GM23338 (cell line): ENCODE data around the gene CCNL1. TPM values are rescaled to one million over a fixed set of nuclear protein-coding genes. Genes with fewer than 3 reads are reported as not detected.

Experiments
- ATAC-seq: fragments of 200-7000 bp; cut with Tn5 transposase; 3 replicates; pipeline ENCODE4 v1.9.1; 2020
- DNase-seq: peaks from one replicate; pipeline ENCODE4 v3.0.0-alpha.2; 2015; ENCODE audit warnings: low spot score
- H2AFZ ChIP-seq: fragments of 200-600 bp; sonication (generic); 2 replicates; pipeline ENCODE4 v1.8.0; 2016; ENCODE audit warnings: antibody characterized with exemption, mild to moderate bottlenecking, moderate library complexity
- H3F3A ChIP-seq: fragments of 200-600 bp; sonication (generic); replicated peaks from 2 replicates; pipeline ENCODE4 v1.8.0; 2017; ENCODE audit warnings: antibody characterized with exemption, mixed run types, low read depth
- H3K27ac ChIP-seq: fragments of 200-600 bp; sonication (generic); 2 replicates; pipeline ENCODE4 v1.6.1; 2016; ENCODE audit warnings: low read depth
- H3K27me3 ChIP-seq: fragments of 200-600 bp; sonication (generic); 2 replicates; pipeline ENCODE4 v1.8.0; 2016; ENCODE audit warnings: mild to moderate bottlenecking, mixed run types, moderate library complexity; ENCODE audit not compliant: insufficient read depth
- H3K36me3 ChIP-seq: fragments of 200-600 bp; sonication (generic); 2 replicates; pipeline ENCODE4 v1.8.0; 2016; ENCODE audit warnings: mild to moderate bottlenecking; ENCODE audit not compliant: insufficient read depth
- H3K4me1 ChIP-seq: fragments of 200-600 bp; sonication (generic); 2 replicates; pipeline ENCODE4 v1.8.0; 2016; ENCODE audit warnings: mild to moderate bottlenecking, moderate library complexity; ENCODE audit not compliant: insufficient read depth
- H3K4me2 ChIP-seq: fragments of 200-600 bp; sonication (generic); 2 replicates; pipeline ENCODE4 v1.7.1; 2017; ENCODE audit warnings: mixed run types
- H3K4me3 ChIP-seq: fragments of 200-600 bp; sonication (generic); 2 replicates; pipeline ENCODE4 v1.6.1; 2016; ENCODE audit warnings: mixed run types
- H3K79me2 ChIP-seq: fragments of 200-600 bp; sonication (generic); replicated peaks from 2 replicates; pipeline ENCODE4 v1.8.0; 2017; ENCODE audit warnings: mild to moderate bottlenecking; ENCODE audit not compliant: insufficient read depth
- H3K9me2 ChIP-seq: fragments of 200-600 bp; sonication (generic); 2 replicates; pipeline ENCODE4 v1.8.0; 2017; ENCODE audit not compliant: insufficient read depth
- H4K20me1 ChIP-seq: fragments of 200-600 bp; sonication (generic); replicated peaks from 2 replicates; pipeline ENCODE4 v1.8.0; 2017; ENCODE audit warnings: mild to moderate bottlenecking; ENCODE audit not compliant: insufficient read depth
- H3K27ac Mint-ChIP-seq: 2 replicates; pipeline ENCODE4 v1.8.0; 2020; ENCODE audit warnings: inconsistent platforms, mild to moderate bottlenecking, moderate library complexity, mixed read lengths
- H3K27me3 Mint-ChIP-seq: 3 replicates; pipeline ENCODE4 v1.8.0; 2022; ENCODE audit warnings: low read depth, mild to moderate bottlenecking, moderate library complexity, mixed read lengths, inconsistent platforms; ENCODE audit not compliant: insufficient read depth, poor library complexity
- H3K36me3 Mint-ChIP-seq: 3 replicates; pipeline ENCODE4 v1.8.0; 2021; ENCODE audit warnings: low read depth, mild to moderate bottlenecking, inconsistent platforms, moderate library complexity, mixed read lengths
- H3K4me1 Mint-ChIP-seq: 3 replicates; pipeline ENCODE4 v1.8.0; 2020; ENCODE audit warnings: mild to moderate bottlenecking, inconsistent platforms, mixed read lengths
- H3K4me3 Mint-ChIP-seq: 3 replicates; pipeline ENCODE4 v1.8.0; 2021; ENCODE audit warnings: moderate library complexity, mild to moderate bottlenecking, inconsistent platforms, mixed read lengths
- H3K9me3 Mint-ChIP-seq: 3 replicates; pipeline ENCODE4 v1.8.0; 2020; ENCODE audit warnings: moderate library complexity, mild to moderate bottlenecking, inconsistent platforms, mixed read lengths
- CTCF ChIP-seq, 2 experiments: fragments of 200-600 bp in 1 of 2; sonication (generic) in 1 of 2; conservative IDR thresholded peaks; 2 replicates each; pipeline versions ENCODE4 v1.5.1 to v1.6.1; 2016 to 2017; ENCODE audit warnings: antibody characterized with exemption in 2 of 2, low read depth in 2 of 2, mild to moderate bottlenecking in 2 of 2, moderate library complexity in 1 of 2
- EZH2 ChIP-seq: fragments of 200-600 bp; sonication (generic); IDR thresholded peaks from one replicate; pipeline ENCODE4 v1.8.0; 2017; ENCODE audit warnings: antibody characterized with exemption, mild to moderate bottlenecking, low read depth; ENCODE audit not compliant: unreplicated experiment
- JUNB ChIP-seq: IDR thresholded peaks from one replicate; pipeline ENCODE4 v1.6.1; 2016; ENCODE audit warnings: antibody characterized with exemption; ENCODE audit not compliant: unreplicated experiment
- POLR2AphosphoS5 ChIP-seq: IDR thresholded peaks from 2 replicates; pipeline ENCODE4 v1.6.1; 2016; ENCODE audit warnings: antibody characterized with exemption, low read depth
- REST ChIP-seq: IDR thresholded peaks from one replicate; pipeline ENCODE4 v1.6.1; 2018; ENCODE audit warnings: antibody characterized with exemption; ENCODE audit not compliant: unreplicated experiment
- ZNF114 ChIP-seq: fragments of 250-450 bp; sonication (Bioruptor Pico); IDR thresholded peaks from 2 replicates; pipeline ENCODE4 v1.5.0; 2020; ENCODE audit warnings: mild to moderate bottlenecking, moderate library complexity
- ZNF331 ChIP-seq: fragments of 250-450 bp; sonication (Bioruptor Pico); IDR thresholded peaks from 2 replicates; pipeline ENCODE4 v1.5.0; 2020; ENCODE audit warnings: low read depth, mild to moderate bottlenecking, moderate library complexity
- ZNF462 ChIP-seq: fragments of 250-450 bp; sonication (Bioruptor Pico); IDR thresholded peaks from 2 replicates; pipeline ENCODE4 v1.5.0; 2020; ENCODE audit warnings: mild to moderate bottlenecking, moderate library complexity
- polyA plus RNA-seq: library from polyadenylated mRNA; unstranded; fragments of >200 nt; fragmentation: Nextera tagmentation; extraction: Ambion mirVana; gene quantifications from 2 replicates; pipeline ENCODE4 v1.2.1, GENCODE V29; 2016
- total RNA-seq: library from RNA; depleted of rRNA; stranded (reverse); fragments of >200 nt; shearing (Covaris generic); gene quantifications from 2 replicates; pipeline ENCODE4 v1.2.3, GENCODE V29; 2014

Gene CCNL1
- total and polyA plus RNA-seq, 2 experiments from 2014 or later, result 108 to 134 TPM

GRCh38 chr3:157122832-157123427 is 37.0 kb downstream of the CCNL1 start:
- Histone ChIP-seq H3K4me3 (no peak overlapping the region), H2AFZ (no peak overlapping the region), H3K4me1 (no peaks in the 10 kb centered on the region), H3K27me3 (peaks cover 5% of the 10 kb centered on the region; the same call in 1 of the 2 replicates), H3K27ac (no peak overlapping the region), H3K4me2 (no peak overlapping the region), H3K79me2 (no peaks in the 10 kb centered on the region), H3F3A (0 out of 2 replicates have a peak, but pooled peaks cover 3% of the 10 kb centered on the region), H3K36me3 (no peaks in the 10 kb centered on the region; the same call in 1 of the 2 replicates), H4K20me1 (no peaks in the 10 kb centered on the region), H3K9me2 (peaks cover under 1% of the 10 kb centered on the region; the same call in 1 of the 2 replicates)
- Mint-ChIP-seq H3K9me3 (no peaks in the 10 kb centered on the region), H3K36me3 (no peaks in the 10 kb centered on the region), H3K4me3 (no peak overlapping the region), H3K27ac (no peak overlapping the region), H3K27me3 (no peaks in the 10 kb centered on the region), H3K4me1 (0 out of 3 replicates have a peak, but pooled peaks cover 3% of the 10 kb centered on the region)
- ATAC-seq (no peak), DNase-seq (no peak)
- no peak for TF ChIP-seq POLR2AphosphoS5
- no peak for TF ChIP-seq ZNF462 (CRISPR knock-in tag)
- no peak for TF ChIP-seq REST
- no peak for TF ChIP-seq ZNF331
- no peak for TF ChIP-seq ZNF114 (CRISPR knock-in tag)
- no peak for TF ChIP-seq CTCF (conservative IDR thresholded peaks at IDR 0.05; ENCODE audit: low read depth in 2 of 2)
- no peak for TF ChIP-seq JUNB
- TF ChIP-seq EZH2, result no peak
